K562 (cell line): ENCODE data around the gene NFKB2. TPM values are rescaled to one million over a fixed set of nuclear protein-coding genes. Genes with fewer than 3 reads are reported as not detected.
A peak's percentile ranks its signal among the peaks of the same experiment; 100 is the strongest.

Experiments used
- BHLHE40 ChIP-seq: IDR thresholded peaks from 2 replicates; pipeline ENCODE4 v1.6.1; 2011; ENCODE audit warnings: low read length, improper control_type of control experiment
- EP300 ChIP-seq: IDR thresholded peaks from 2 replicates; pipeline ENCODE4 v1.6.1; 2012; ENCODE audit warnings: low read length, improper control_type of control experiment
- HMGN3 ChIP-seq: IDR thresholded peaks from 2 replicates; pipeline ENCODE4 v1.6.1; 2011; ENCODE audit warnings: borderline replicate concordance, low read depth, mild to moderate bottlenecking, mixed read lengths, low read length; ENCODE audit not compliant: insufficient read length; ENCODE audit errors: extremely low read depth
- KAT7 ChIP-seq: sonication (generic); formaldehyde crosslinking; IDR thresholded peaks from 2 replicates; pipeline ENCODE4 v1.8.0; 2022; ENCODE audit warnings: missing genetic modification reagents, mild to moderate bottlenecking, borderline replicate concordance
- MYC ChIP-seq, 2 experiments: fragments of 250-450 bp in 1 of 2; sonication (Bioruptor Pico) in 1 of 2; IDR thresholded peaks; 2 replicates each; pipeline versions ENCODE4 v1.5.1 to v1.6.1; 2012 to 2021; ENCODE audit warnings: low read depth in 2 of 2, borderline replicate concordance in 1 of 2, improper control_type of control experiment in 1 of 2, low read length in 1 of 2, mild to moderate bottlenecking in 1 of 2, moderate library complexity in 1 of 2
- NFIX ChIP-seq: fragments of 250-450 bp; sonication (Bioruptor Pico); IDR thresholded peaks from 2 replicates; pipeline ENCODE4 v1.4.0; 2020; ENCODE audit warnings: low read depth, mild to moderate bottlenecking, moderate library complexity
- NRF1 ChIP-seq, 2 experiments: fragments of 450-650 bp; IDR thresholded peaks in 1 of 2; conservative IDR thresholded peaks in 1 of 2; 2 replicates each; pipeline ENCODE4 v1.6.1; 2014; ENCODE audit warnings: mild to moderate bottlenecking in 2 of 2
- POLR2A ChIP-seq: fragments of 450-650 bp; conservative IDR thresholded peaks from 2 replicates; pipeline ENCODE4 v1.6.1; 2016
- POLR2B ChIP-seq: fragments of 450-650 bp; IDR thresholded peaks from 2 replicates; pipeline ENCODE4 v1.6.1; 2018; ENCODE audit warnings: low read depth; ENCODE audit not compliant: partially characterized antibody
- SLC30A9 ChIP-seq: fragments of 250-450 bp; sonication (Bioruptor Pico); IDR thresholded peaks from 2 replicates; pipeline ENCODE4 v1.8.0; 2022; ENCODE audit warnings: mild to moderate bottlenecking, moderate library complexity
- TFAP4 ChIP-seq: sonication (generic); formaldehyde crosslinking; IDR thresholded peaks from 2 replicates; pipeline ENCODE4 v1.8.0; 2022; ENCODE audit warnings: missing genetic modification reagents, mild to moderate bottlenecking, moderate library complexity, borderline replicate concordance
- YY1 ChIP-seq, 3 experiments: IDR thresholded peaks; 2 replicates each; pipeline ENCODE4 v1.6.1; 2011; ENCODE audit warnings: low read length in 2 of 3, mild to moderate bottlenecking in 2 of 3, moderate library complexity in 2 of 3, borderline replicate concordance in 1 of 3, control low read depth in 1 of 3, low read depth in 1 of 3; ENCODE audit not compliant: insufficient read depth in 3 of 3, insufficient replicate concordance in 2 of 3, control insufficient read depth in 1 of 3, insufficient read length in 1 of 3; ENCODE audit errors: extremely low read depth in 1 of 3
- ZBTB17 ChIP-seq: fragments of 450-650 bp; formaldehyde crosslinking; IDR thresholded peaks from 2 replicates; pipeline ENCODE4 v1.4.0; 2020; ENCODE audit warnings: mild to moderate bottlenecking
- ZNF253 ChIP-seq: fragments of 250-450 bp; sonication (Bioruptor Pico); conservative IDR thresholded peaks from 2 replicates; pipeline ENCODE4 v1.6.1; 2021; ENCODE audit warnings: mild to moderate bottlenecking
- polyA plus RNA-seq, 8 experiments: library from polyadenylated mRNA; depleted of rRNA in 4 of 8; stranded (reverse) in 5 of 8; unstranded in 3 of 8; fragments of >200 nt; fragmentation: Nextera tagmentation in 2 of 8; fragmentation: Illumina TruSeq in 1 of 8; extraction: Ambion mirVana in 2 of 8; extraction: Trizol in 1 of 8; gene quantifications; 2 replicates each; pipeline versions ENCODE4 v1.2.1 to v1.2.3, GENCODE V29; 2011 to 2014; ENCODE audit warnings: inconsistent platforms in 1 of 8, missing spikeins in 1 of 8
- total RNA-seq, 7 experiments: library from RNA; depleted of rRNA in 6 of 7; stranded (reverse); fragments of >200 nt in 6 of 7; fragmentation: Illumina TruSeq in 2 of 7; extraction: Trizol in 2 of 7; gene quantifications; 2 replicates each; pipeline versions ENCODE4 v1.2.1 to v1.2.3, GENCODE V29; 2011 to 2021; ENCODE audit warnings: low replicate concordance in 1 of 7
- TF ChIP-seq, protein P1 (sequence below): sonication (generic); formaldehyde crosslinking; IDR thresholded peaks from 2 replicates; pipeline ENCODE4 v1.8.0; 2023; ENCODE audit warnings: missing genetic modification reagents, mild to moderate bottlenecking, borderline replicate concordance
- TF ChIP-seq, protein P2 (sequence below): fragments of 250-450 bp; sonication (Bioruptor Pico); IDR thresholded peaks from 2 replicates; pipeline ENCODE4 v1.4.0; 2020; ENCODE audit warnings: mild to moderate bottlenecking, moderate library complexity

NFKB2 gene
- total and polyA plus RNA-seq, 9 of the 15 experiments (the other 6 are each of a cell fraction or from before 2014, with no cell fraction given), result 0.07 to 20.3 (median 7.9) TPM

GRCh38 chr10:102432162-102432950, 36.9 kb downstream of the NFKB2 start, which contains the start of gene CUEDC2 (continued):
- TF ChIP-seq YY1 (IDR thresholded peaks at IDR 0.05; ENCODE audit: borderline replicate concordance in 1 of 3, control insufficient read depth in 1 of 3, extremely low read depth in 1 of 3, insufficient read depth in 3 of 3, insufficient read length in 1 of 3, insufficient replicate concordance in 2 of 3, low read depth in 1 of 3, low read length in 2 of 3) (peak; percentile 97 to 100 (median 100)), HMGN3 (peak; percentile 66), TFAP4 (CRISPR knock-in tag) (peak; percentile 79), ZBTB17 (CRISPR knock-in tag) (peak; percentile 94), NRF1 (conservative IDR thresholded peaks at IDR 0.05 in 1 of 2, IDR thresholded peaks at IDR 0.05 in 1 of 2) (peak; percentile 58 to 72), POLR2B (peak; percentile 64), BHLHE40 (peak; percentile 30; the same call in 1 of the 2 replicates), KAT7 (CRISPR knock-in tag) (0 out of 2 replicates have a peak, but pooled peaks have one; percentile 72), POLR2A (peak; percentile 79), SLC30A9 (CRISPR knock-in tag) (no peak), ZNF253 (CRISPR knock-in tag) (no peak), EP300 (peak; percentile 40; the same call in 1 of the 2 replicates), MYC (IDR thresholded peaks at IDR 0.05; ENCODE audit: low read depth, low read length) (peak; percentile 52; the same call in 1 of the 2 replicates), MYC (CRISPR knock-in tag; IDR thresholded peaks at IDR 0.05; ENCODE audit: borderline replicate concordance, low read depth) (0 out of 2 replicates have a peak, but pooled peaks have one; percentile 62), NFIX (no peak)
- TF ChIP-seq, protein P1, sequence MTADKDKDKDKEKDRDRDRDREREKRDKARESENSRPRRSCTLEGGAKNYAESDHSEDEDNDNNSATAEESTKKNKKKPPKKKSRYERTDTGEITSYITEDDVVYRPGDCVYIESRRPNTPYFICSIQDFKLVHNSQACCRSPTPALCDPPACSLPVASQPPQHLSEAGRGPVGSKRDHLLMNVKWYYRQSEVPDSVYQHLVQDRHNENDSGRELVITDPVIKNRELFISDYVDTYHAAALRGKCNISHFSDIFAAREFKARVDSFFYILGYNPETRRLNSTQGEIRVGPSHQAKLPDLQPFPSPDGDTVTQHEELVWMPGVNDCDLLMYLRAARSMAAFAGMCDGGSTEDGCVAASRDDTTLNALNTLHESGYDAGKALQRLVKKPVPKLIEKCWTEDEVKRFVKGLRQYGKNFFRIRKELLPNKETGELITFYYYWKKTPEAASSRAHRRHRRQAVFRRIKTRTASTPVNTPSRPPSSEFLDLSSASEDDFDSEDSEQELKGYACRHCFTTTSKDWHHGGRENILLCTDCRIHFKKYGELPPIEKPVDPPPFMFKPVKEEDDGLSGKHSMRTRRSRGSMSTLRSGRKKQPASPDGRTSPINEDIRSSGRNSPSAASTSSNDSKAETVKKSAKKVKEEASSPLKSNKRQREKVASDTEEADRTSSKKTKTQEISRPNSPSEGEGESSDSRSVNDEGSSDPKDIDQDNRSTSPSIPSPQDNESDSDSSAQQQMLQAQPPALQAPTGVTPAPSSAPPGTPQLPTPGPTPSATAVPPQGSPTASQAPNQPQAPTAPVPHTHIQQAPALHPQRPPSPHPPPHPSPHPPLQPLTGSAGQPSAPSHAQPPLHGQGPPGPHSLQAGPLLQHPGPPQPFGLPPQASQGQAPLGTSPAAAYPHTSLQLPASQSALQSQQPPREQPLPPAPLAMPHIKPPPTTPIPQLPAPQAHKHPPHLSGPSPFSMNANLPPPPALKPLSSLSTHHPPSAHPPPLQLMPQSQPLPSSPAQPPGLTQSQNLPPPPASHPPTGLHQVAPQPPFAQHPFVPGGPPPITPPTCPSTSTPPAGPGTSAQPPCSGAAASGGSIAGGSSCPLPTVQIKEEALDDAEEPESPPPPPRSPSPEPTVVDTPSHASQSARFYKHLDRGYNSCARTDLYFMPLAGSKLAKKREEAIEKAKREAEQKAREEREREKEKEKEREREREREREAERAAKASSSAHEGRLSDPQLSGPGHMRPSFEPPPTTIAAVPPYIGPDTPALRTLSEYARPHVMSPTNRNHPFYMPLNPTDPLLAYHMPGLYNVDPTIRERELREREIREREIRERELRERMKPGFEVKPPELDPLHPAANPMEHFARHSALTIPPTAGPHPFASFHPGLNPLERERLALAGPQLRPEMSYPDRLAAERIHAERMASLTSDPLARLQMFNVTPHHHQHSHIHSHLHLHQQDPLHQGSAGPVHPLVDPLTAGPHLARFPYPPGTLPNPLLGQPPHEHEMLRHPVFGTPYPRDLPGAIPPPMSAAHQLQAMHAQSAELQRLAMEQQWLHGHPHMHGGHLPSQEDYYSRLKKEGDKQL (CRISPR knock-in tag), result no peak
- TF ChIP-seq, protein P2, sequence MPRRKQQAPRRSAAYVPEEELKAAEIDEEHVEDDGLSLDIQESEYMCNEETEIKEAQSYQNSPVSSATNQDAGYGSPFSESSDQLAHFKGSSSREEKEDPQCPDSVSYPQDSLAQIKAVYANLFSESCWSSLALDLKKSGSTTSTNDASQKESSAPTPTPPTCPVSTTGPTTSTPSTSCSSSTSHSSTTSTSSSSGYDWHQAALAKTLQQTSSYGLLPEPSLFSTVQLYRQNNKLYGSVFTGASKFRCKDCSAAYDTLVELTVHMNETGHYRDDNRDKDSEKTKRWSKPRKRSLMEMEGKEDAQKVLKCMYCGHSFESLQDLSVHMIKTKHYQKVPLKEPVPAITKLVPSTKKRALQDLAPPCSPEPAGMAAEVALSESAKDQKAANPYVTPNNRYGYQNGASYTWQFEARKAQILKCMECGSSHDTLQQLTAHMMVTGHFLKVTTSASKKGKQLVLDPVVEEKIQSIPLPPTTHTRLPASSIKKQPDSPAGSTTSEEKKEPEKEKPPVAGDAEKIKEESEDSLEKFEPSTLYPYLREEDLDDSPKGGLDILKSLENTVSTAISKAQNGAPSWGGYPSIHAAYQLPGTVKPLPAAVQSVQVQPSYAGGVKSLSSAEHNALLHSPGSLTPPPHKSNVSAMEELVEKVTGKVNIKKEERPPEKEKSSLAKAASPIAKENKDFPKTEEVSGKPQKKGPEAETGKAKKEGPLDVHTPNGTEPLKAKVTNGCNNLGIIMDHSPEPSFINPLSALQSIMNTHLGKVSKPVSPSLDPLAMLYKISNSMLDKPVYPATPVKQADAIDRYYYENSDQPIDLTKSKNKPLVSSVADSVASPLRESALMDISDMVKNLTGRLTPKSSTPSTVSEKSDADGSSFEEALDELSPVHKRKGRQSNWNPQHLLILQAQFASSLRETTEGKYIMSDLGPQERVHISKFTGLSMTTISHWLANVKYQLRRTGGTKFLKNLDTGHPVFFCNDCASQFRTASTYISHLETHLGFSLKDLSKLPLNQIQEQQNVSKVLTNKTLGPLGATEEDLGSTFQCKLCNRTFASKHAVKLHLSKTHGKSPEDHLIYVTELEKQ (CRISPR knock-in tag), result no peak
